GM19099 (cell line): ENCODE data around the gene ADGRG3.

Experiments used
- POLR2A ChIP-seq: IDR thresholded peaks from 3 replicates; pipeline ENCODE4 v1.6.1; 2011; ENCODE audit warnings: low read depth; ENCODE audit not compliant: insufficient read length; ENCODE audit errors: extremely low read depth

Gene ADGRG3

GRCh38 chr16:57628783-57629293, 39.3 kb upstream of the ADGRG3 start:
- TF ChIP-seq POLR2A, result no peak

GRCh38 chr16:57629516-57630406, 38.3 kb upstream of the ADGRG3 start:
- TF ChIP-seq POLR2A, result no peak

DNA sequence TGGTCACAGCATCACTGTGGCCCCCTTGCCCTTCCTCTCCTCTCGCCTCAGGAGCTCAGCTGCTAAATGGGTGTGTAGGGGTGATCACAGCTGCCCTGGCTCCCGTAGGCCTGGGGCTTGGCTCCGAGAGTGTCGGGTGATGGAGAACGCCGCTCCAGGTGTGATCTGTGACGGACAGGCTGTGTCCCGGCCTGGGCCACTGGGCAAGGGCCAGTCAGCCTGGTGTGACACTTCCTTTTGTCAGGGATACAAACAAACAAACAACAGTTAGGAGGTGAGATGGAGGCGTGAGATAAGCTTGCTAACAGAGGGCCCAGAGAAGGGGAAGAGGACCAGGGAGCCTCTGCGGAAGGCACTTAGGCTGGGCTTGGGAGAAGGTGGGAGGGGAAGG, 37.7 kb upstream of the ADGRG3 start:
- no peak for TF ChIP-seq POLR2A

- no peak for TF ChIP-seq POLR2A
These were observed 36.9 kb upstream of the ADGRG3 start for GRCh38 chr16:57630931-57631845.

DNA sequence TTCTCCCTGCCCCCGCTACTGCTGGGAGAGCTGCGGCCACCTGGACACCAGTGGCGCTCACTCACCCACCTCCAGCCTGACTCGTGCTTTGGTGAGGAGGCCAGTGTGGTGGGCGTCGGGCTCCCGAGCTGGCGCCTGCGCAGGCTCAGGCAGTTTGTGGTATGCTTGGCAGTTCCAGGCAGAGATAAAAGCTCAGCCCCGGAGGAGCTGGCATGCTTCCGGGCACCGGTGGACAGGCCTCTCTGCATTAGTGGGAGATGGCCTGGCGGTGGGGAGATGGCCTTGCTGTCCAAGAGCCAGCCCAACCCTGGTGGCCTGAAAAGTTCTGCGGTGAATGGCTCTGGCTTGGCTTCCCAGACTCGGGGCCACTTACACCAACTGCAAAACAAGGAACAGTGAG, 35.5 kb upstream of the ADGRG3 start:
- no peak for TF ChIP-seq POLR2A

DNA sequence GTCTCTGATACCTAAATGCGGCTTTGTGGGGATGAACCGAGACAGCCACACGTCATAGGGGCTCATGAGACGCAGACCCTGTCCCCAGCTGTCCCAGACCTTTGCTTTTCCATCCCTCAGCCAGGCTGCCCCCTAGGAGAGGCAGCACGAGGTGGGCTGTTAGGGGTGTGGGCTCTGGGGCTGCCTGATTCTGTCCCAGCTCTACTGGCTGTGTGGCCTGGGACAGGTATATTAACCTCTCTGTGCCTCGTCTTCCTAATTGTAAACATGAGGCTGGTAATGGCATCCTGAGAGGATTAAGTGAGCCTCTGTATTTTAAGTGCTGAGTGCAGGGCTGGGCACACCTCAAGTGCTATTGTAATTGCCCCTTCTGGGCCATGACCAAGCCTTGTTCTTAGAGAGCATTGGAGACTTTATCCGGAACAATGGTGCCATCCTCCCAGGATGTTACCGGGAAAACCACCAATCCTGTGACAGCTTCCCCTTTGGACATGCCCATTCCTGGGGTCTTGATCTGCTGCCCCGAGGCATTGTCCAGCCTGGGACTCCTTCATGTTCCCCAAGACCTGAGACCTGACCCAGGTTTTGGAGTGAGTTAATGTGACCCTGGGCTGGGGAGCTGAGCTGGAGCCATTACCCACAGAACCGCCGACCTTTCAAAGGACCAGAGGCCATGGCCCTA, 34.6 kb upstream of the ADGRG3 start:
- no peak for TF ChIP-seq POLR2A

DNA sequence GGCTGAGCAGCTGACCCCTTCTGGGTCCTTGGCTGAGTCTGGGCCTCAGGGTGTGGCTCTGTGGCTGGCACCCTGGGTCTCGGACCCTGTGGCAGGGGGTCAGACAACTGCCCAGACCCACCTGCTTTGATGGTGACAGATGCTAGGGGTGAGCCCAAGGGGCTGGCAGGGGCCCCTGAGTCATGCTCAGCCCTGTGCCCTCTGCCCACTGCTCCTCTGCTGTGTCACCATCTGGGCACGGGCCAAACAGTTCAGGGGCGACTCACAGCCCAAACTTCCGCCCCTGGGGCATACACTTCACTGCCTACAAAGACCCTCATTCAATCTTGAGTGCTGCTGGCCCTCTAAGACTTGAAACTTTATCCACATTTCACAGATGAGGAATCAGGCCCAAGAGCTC, 33.9 kb upstream of the ADGRG3 start:
- TF ChIP-seq POLR2A, result no peak

- TF ChIP-seq POLR2A, result no peak
These were observed 32.6 kb upstream of the ADGRG3 start for GRCh38 chr16:57635266-57636097.

- TF ChIP-seq POLR2A, result no peak
These were observed 31.9 kb upstream of the ADGRG3 start for GRCh38 chr16:57636184-57636583.

- no peak for TF ChIP-seq POLR2A
These were observed 31.1 kb upstream of the ADGRG3 start for GRCh38 chr16:57637020-57637419.

DNA sequence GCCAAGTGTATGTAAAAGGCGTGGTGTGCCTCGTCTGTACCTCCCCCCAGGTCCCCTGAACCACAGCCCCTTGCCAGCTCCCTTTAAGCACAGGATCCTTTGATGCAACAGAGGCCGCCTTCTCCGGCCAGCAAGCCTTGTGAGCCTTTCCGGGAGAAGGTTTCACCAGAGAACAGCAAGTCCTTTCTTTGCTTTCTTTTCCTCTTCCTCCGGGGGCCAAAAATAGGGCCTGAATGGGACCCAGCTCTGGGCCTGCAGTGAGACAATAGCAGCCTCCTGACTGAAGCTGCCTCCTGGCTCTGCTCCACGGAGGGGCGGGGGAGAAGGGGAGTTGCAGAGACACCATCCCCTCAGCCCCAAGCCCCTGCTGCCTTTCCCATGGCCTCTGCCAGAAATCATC, 30.7 kb upstream of the ADGRG3 start:
- no peak for TF ChIP-seq POLR2A

- no peak for TF ChIP-seq POLR2A
These were observed 30.1 kb upstream of the ADGRG3 start for GRCh38 chr16:57637965-57638364.

DNA sequence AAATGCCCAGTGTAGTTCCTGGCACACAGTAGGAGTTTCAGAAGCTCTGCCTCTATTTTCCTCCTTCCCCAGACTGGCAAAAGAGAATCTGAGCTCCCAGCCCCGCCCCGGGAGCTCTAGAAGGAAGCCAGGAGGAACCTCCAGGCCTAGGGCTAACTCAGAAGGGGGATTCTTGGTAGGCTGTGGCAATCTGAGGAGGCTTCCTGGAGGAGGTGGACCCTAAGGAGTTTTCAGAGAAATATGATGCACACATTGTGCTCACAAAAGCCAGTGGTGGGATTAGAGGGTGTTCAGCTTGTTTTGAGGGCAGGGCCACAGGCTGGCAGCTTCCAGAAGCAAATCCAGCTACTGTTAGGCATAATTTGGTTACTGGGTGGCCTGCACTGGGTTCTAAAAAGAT, 29.7 kb upstream of the ADGRG3 start:
- no peak for TF ChIP-seq POLR2A

- no peak for TF ChIP-seq POLR2A
These were observed 28.8 kb upstream of the ADGRG3 start for GRCh38 chr16:57639172-57639887.

DNA sequence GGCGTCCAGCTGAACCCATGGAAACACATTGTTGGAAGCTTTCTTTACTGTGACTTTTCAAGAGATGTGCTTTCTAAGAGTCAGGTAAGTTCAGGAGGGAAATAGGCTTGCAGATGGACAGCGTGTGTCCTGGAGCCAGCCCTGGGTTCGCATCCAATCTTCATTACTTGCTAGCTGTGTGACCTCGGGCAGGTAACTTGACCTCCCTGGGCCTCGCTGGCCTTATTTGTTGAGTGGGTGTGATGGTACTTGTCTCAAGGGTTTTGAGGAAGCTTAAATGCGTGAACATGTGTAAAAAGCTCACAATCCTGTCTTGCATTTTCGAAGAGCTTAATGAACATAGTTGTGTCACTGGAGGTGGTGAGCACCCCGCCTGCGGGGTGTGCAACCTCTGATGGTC, 27.9 kb upstream of the ADGRG3 start:
- no peak for TF ChIP-seq POLR2A
